HepG2 (cell line): ENCODE results near the gene IBSP.

ENCODE experiments used
- BRCA1 ChIP-seq: sonication (generic); formaldehyde crosslinking; IDR thresholded peaks from 2 replicates; pipeline ENCODE4 v1.4.0; 2020; ENCODE audit warnings: missing genetic modification reagents
- CTCF ChIP-seq: sonication (generic); formaldehyde crosslinking; IDR thresholded peaks from 2 replicates; pipeline ENCODE4 v1.5.0; 2020; ENCODE audit warnings: mild to moderate bottlenecking, missing genetic modification reagents, moderate library complexity
- DPF2 ChIP-seq: sonication (generic); formaldehyde crosslinking; IDR thresholded peaks from 2 replicates; pipeline ENCODE4 v1.4.0; 2020; ENCODE audit warnings: mild to moderate bottlenecking, low read depth, missing genetic modification reagents, borderline replicate concordance
- FOXM1 ChIP-seq: sonication (generic); formaldehyde crosslinking; IDR thresholded peaks from 2 replicates; pipeline ENCODE4 v1.5.0; 2020; ENCODE audit warnings: missing genetic modification reagents
- FOXO4 ChIP-seq: sonication (generic); formaldehyde crosslinking; conservative IDR thresholded peaks from 2 replicates; pipeline ENCODE4 v1.8.1; 2023; ENCODE audit warnings: missing genetic modification reagents
- POLR2AphosphoS5 ChIP-seq: IDR thresholded peaks from 2 replicates; pipeline ENCODE4 v1.6.1; 2012; ENCODE audit warnings: low read depth, low read length
- ZNF136 ChIP-seq: sonication (generic); formaldehyde crosslinking; IDR thresholded peaks from 2 replicates; pipeline ENCODE4 v1.8.1; 2022; ENCODE audit warnings: low read depth, mild to moderate bottlenecking, moderate library complexity, missing genetic modification reagents
- TF ChIP-seq, protein P1 (sequence below): IDR thresholded peaks from 2 replicates; pipeline ENCODE4 v1.6.1; 2016
- TF ChIP-seq, protein P2 (sequence below): sonication (generic); formaldehyde crosslinking; conservative IDR thresholded peaks from 2 replicates; pipeline ENCODE4 v1.5.0; 2020; ENCODE audit warnings: missing genetic modification reagents

DNA sequence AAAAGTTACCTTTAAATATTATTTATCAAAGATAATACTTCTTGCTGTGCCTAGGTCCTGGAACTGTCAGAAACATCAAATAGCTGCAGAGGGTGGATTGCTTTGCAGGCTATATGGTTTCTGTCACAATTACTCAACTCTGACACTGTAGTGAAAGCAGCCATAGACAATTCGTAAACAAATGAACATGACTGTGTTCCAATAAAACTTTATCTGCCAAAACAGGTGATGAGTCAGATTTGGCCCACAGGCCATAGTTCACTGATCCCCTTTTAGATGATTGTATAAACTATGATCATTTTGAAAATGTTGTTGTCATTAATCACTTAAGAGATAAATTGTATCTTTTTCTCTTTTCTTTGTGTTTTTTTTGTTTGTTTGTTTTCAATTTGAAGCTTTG is 25.0 kb downstream of the IBSP start:
- TF ChIP-seq FOXM1: no peak
- TF ChIP-seq, protein P1, sequence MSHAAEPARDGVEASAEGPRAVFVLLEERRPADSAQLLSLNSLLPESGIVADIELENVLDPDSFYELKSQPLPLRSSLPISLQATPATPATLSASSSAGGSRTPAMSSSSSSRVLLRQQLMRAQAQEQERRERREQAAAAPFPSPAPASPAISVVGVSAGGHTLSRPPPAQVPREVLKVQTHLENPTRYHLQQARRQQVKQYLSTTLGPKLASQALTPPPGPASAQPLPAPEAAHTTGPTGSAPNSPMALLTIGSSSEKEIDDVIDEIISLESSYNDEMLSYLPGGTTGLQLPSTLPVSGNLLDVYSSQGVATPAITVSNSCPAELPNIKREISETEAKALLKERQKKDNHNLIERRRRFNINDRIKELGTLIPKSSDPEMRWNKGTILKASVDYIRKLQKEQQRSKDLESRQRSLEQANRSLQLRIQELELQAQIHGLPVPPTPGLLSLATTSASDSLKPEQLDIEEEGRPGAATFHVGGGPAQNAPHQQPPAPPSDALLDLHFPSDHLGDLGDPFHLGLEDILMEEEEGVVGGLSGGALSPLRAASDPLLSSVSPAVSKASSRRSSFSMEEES (CRISPR knock-in tag): no peak
- no peak for TF ChIP-seq POLR2AphosphoS5
- TF ChIP-seq CTCF (CRISPR knock-in tag): no peak
- no peak for TF ChIP-seq ZNF136 (CRISPR knock-in tag)
- no peak for TF ChIP-seq FOXO4
- no peak for TF ChIP-seq DPF2 (CRISPR knock-in tag)
- TF ChIP-seq, protein P2, sequence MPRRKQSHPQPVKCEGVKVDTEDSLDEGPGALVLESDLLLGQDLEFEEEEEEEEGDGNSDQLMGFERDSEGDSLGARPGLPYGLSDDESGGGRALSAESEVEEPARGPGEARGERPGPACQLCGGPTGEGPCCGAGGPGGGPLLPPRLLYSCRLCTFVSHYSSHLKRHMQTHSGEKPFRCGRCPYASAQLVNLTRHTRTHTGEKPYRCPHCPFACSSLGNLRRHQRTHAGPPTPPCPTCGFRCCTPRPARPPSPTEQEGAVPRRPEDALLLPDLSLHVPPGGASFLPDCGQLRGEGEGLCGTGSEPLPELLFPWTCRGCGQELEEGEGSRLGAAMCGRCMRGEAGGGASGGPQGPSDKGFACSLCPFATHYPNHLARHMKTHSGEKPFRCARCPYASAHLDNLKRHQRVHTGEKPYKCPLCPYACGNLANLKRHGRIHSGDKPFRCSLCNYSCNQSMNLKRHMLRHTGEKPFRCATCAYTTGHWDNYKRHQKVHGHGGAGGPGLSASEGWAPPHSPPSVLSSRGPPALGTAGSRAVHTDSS (CRISPR knock-in tag): no peak
- no peak for TF ChIP-seq BRCA1 (CRISPR knock-in tag)
